Stimulated activated effector memory CD8-positive, alpha-beta T cell treated with anti-CD3 and anti-CD28 coated beads, Interleukin-12 subunit alpha, Interleukin-12 subunit beta, amount 100 ng/mL, for 72 hours (primary cell): ENCODE data around the gene SLC9A9.
"Not testable (repeated sequence)": the region's sequence is repeated elsewhere in the genome, so short reads cannot be mapped to it uniquely, and the experiment has no call there.

Experiments
- ATAC-seq: fragments of 150-1000 bp; cut with Tn5 transposase; 2 replicates; pipeline ENCODE4 v1.10.0; 2021
- DNase-seq, 2 donors: peaks; one replicate each; pipeline ENCODE4 v3.0.0; 2021 to 2022; ENCODE audit warnings: low spot score in 2 of 2
- H3K27ac Mint-ChIP-seq: one replicate; pipeline ENCODE4 v1.8.0; 2022; ENCODE audit warnings: mild to moderate bottlenecking, mixed read lengths
- H3K36me3 Mint-ChIP-seq: one replicate; pipeline ENCODE4 v1.8.0; 2022; ENCODE audit warnings: mild to moderate bottlenecking, mixed read lengths
- H3K4me1 Mint-ChIP-seq: one replicate; pipeline ENCODE4 v1.8.0; 2022; ENCODE audit warnings: mixed read lengths
- H3K4me3 Mint-ChIP-seq: one replicate; pipeline ENCODE4 v1.8.0; 2022; ENCODE audit warnings: mild to moderate bottlenecking, mixed read lengths
- H3K9me3 Mint-ChIP-seq: one replicate; pipeline ENCODE4 v1.8.0; 2022; ENCODE audit warnings: mixed read lengths

SLC9A9 gene

GRCh38 chr3:143538577-143538981 lies 309.7 kb downstream of the SLC9A9 start:
- no peak for ATAC-seq
- Mint-ChIP-seq H3K27ac (no peak overlapping the region), H3K9me3 (no peaks in the 10 kb centered on the region)

GRCh38 chr3:143538061-143538460 lies 310.2 kb downstream of the SLC9A9 start:
- ATAC-seq (no peak), DNase-seq (no peak)
- no peak overlapping the region for H3K4me3 Mint-ChIP-seq
- no peaks in the 10 kb centered on the region for H3K9me3 Mint-ChIP-seq
- H3K27ac Mint-ChIP-seq: no peak overlapping the region
- no peaks in the 10 kb centered on the region for H3K4me1 Mint-ChIP-seq
- H3K36me3 Mint-ChIP-seq: no peaks in the 10 kb centered on the region

More at GRCh38 chr3:143538577-143538981, 309.7 kb downstream of the SLC9A9 start:
- H3K4me1 Mint-ChIP-seq: no peaks in the 10 kb centered on the region
- no peak overlapping the region for H3K4me3 Mint-ChIP-seq
- DNase-seq: no peak
- H3K36me3 Mint-ChIP-seq: no peaks in the 10 kb centered on the region

GRCh38 chr3:143536817-143537535 lies 311.3 kb downstream of the SLC9A9 start:
- no peak overlapping the region for H3K27ac Mint-ChIP-seq
- ATAC-seq (peak; percentile 31), DNase-seq (no peak)
- H3K4me3 Mint-ChIP-seq: no peak overlapping the region
- H3K9me3 Mint-ChIP-seq: no peaks in the 10 kb centered on the region
- H3K4me1 Mint-ChIP-seq: no peaks in the 10 kb centered on the region
- H3K36me3 Mint-ChIP-seq: no peaks in the 10 kb centered on the region

- no peaks in the 10 kb centered on the region for H3K36me3 Mint-ChIP-seq
- ATAC-seq (peak; percentile 90), DNase-seq (no peak)
Measured at GRCh38 chr3:143535994-143536784, 312.1 kb downstream of the SLC9A9 start.

GRCh38 chr3:143533391-143533790 lies 314.9 kb downstream of the SLC9A9 start:
- Mint-ChIP-seq H3K4me3 (no peak overlapping the region), H3K27ac (no peak overlapping the region), H3K9me3 (no peaks in the 10 kb centered on the region), H3K36me3 (no peaks in the 10 kb centered on the region), H3K4me1 (no peaks in the 10 kb centered on the region)
- no peak for ATAC-seq
- no peak for DNase-seq

More at GRCh38 chr3:143535994-143536784, 312.1 kb downstream of the SLC9A9 start:
- Mint-ChIP-seq H3K4me1 (no peaks in the 10 kb centered on the region), H3K27ac (no peak overlapping the region), H3K4me3 (no peak overlapping the region), H3K9me3 (no peaks in the 10 kb centered on the region)

GRCh38 chr3:143532091-143532490 lies 316.2 kb downstream of the SLC9A9 start:
- ATAC-seq: no peak
- H3K9me3 Mint-ChIP-seq: no peaks in the 10 kb centered on the region
- no peak for DNase-seq
- no peaks in the 10 kb centered on the region for H3K4me1 Mint-ChIP-seq
- no peak overlapping the region for H3K4me3 Mint-ChIP-seq
- no peaks in the 10 kb centered on the region for H3K36me3 Mint-ChIP-seq
- H3K27ac Mint-ChIP-seq: no peak overlapping the region

- DNase-seq (no peak), ATAC-seq (no peak)
- Mint-ChIP-seq H3K4me1 (no peaks in the 10 kb centered on the region), H3K27ac (no peak overlapping the region), H3K9me3 (no peaks in the 10 kb centered on the region), H3K36me3 (no peaks in the 10 kb centered on the region), H3K4me3 (no peak overlapping the region)
Measured at GRCh38 chr3:143531101-143531500, 317.2 kb downstream of the SLC9A9 start.

GRCh38 chr3:143529798-143530197 lies 318.5 kb downstream of the SLC9A9 start:
- ATAC-seq (no peak), DNase-seq (no peak)
- Mint-ChIP-seq H3K9me3 (no peaks in the 10 kb centered on the region), H3K4me1 (no peaks in the 10 kb centered on the region), H3K36me3 (no peaks in the 10 kb centered on the region), H3K4me3 (no peak overlapping the region), H3K27ac (no peak overlapping the region)

- Mint-ChIP-seq H3K4me1 (no peaks in the 10 kb centered on the region), H3K9me3 (no peaks in the 10 kb centered on the region), H3K4me3 (no peak overlapping the region), H3K36me3 (no peaks in the 10 kb centered on the region), H3K27ac (no peak overlapping the region)
- DNase-seq (no peak), ATAC-seq (no peak)
Measured at GRCh38 chr3:143529018-143529478, 319.2 kb downstream of the SLC9A9 start.

- ATAC-seq (no peak), DNase-seq (no peak)
- Mint-ChIP-seq H3K9me3 (no peaks in the 10 kb centered on the region), H3K27ac (no peak overlapping the region), H3K4me1 (no peaks in the 10 kb centered on the region), H3K36me3 (no peaks in the 10 kb centered on the region), H3K4me3 (no peak overlapping the region)
Measured at GRCh38 chr3:143526011-143526545, 322.2 kb downstream of the SLC9A9 start.

GRCh38 chr3:143525408-143525807 lies 322.9 kb downstream of the SLC9A9 start:
- no peak overlapping the region for H3K4me3 Mint-ChIP-seq
- DNase-seq (no peak), ATAC-seq (no peak)
- H3K36me3 Mint-ChIP-seq: no peaks in the 10 kb centered on the region
- no peaks in the 10 kb centered on the region for H3K9me3 Mint-ChIP-seq
- H3K27ac Mint-ChIP-seq: no peak overlapping the region
- H3K4me1 Mint-ChIP-seq: no peaks in the 10 kb centered on the region

GRCh38 chr3:143521803-143522202 lies 326.5 kb downstream of the SLC9A9 start:
- ATAC-seq: no peak
- Mint-ChIP-seq H3K36me3 (no peaks in the 10 kb centered on the region), H3K9me3 (no peaks in the 10 kb centered on the region), H3K4me1 (no peaks in the 10 kb centered on the region), H3K27ac (no peak overlapping the region), H3K4me3 (no peak overlapping the region)
- DNase-seq: no peak

- not testable (repeated sequence) for H3K4me3 Mint-ChIP-seq, H3K36me3 Mint-ChIP-seq, H3K9me3 Mint-ChIP-seq, ATAC-seq, DNase-seq, H3K4me1 Mint-ChIP-seq, H3K27ac Mint-ChIP-seq
Measured at GRCh38 chr3:143517131-143517530, 331.1 kb downstream of the SLC9A9 start.

- DNase-seq (no peak), ATAC-seq (no peak)
- H3K9me3 Mint-ChIP-seq: no peaks in the 10 kb centered on the region
- H3K4me3 Mint-ChIP-seq: no peak overlapping the region
- H3K27ac Mint-ChIP-seq: no peak overlapping the region
- H3K4me1 Mint-ChIP-seq: no peaks in the 10 kb centered on the region
- H3K36me3 Mint-ChIP-seq: no peaks in the 10 kb centered on the region
Measured at GRCh38 chr3:143514874-143515273, 333.4 kb downstream of the SLC9A9 start.

- ATAC-seq (no peak), DNase-seq (no peak)
- Mint-ChIP-seq H3K36me3 (no peaks in the 10 kb centered on the region), H3K27ac (no peak overlapping the region), H3K9me3 (no peaks in the 10 kb centered on the region), H3K4me3 (no peak overlapping the region), H3K4me1 (no peaks in the 10 kb centered on the region)
Measured at GRCh38 chr3:143514109-143514508, 334.2 kb downstream of the SLC9A9 start.
